CD4-positive, alpha-beta memory T cell (primary cell): ENCODE data around the gene ANKIB1. TPM values are rescaled to one million over a fixed set of nuclear protein-coding genes. Genes with fewer than 3 reads are reported as not detected.
A peak's percentile ranks its signal among the peaks of the same experiment; 100 is the strongest.

ENCODE experiments used
- CTCF ChIA-PET: fragments of 350-600 bp; sonication (Branson Sonifier 250); formaldehyde crosslinking; loops from one replicate; lab custom pipeline; 2021; ENCODE audit warnings: inconsistent platforms; ENCODE audit not compliant: partially characterized antibody; lab: Charles Lee
- POLR2A ChIA-PET: fragments of 350-600 bp; sonication (Branson Sonifier 250); formaldehyde crosslinking; loops from one replicate; lab custom pipeline; 2021; ENCODE audit not compliant: partially characterized antibody; lab: Charles Lee
- DNase-seq, 5 donors: peaks; one replicate each; pipeline versions ENCODE4 v3.0.0 to v3.0.0-alpha.2; 2020 to 2022; ENCODE audit warnings: mixed read lengths in 1 of 5
- H3K27ac ChIP-seq: one replicate; pipeline ENCODE4 v1.7.0; 2013; ENCODE audit warnings: low read depth, low read length
- H3K27me3 ChIP-seq: 2 replicates; pipeline ENCODE4 v1.7.0; 2013; ENCODE audit warnings: mild to moderate bottlenecking, low read length, moderate library complexity; ENCODE audit not compliant: insufficient read depth
- H3K36me3 ChIP-seq: 2 replicates; pipeline ENCODE4 v1.7.0; 2013; ENCODE audit warnings: mild to moderate bottlenecking, low read length, moderate library complexity; ENCODE audit not compliant: insufficient read depth
- H3K4me1 ChIP-seq: 2 replicates; pipeline ENCODE4 v1.7.0; 2013; ENCODE audit warnings: mild to moderate bottlenecking, low read length, moderate library complexity; ENCODE audit not compliant: insufficient read depth
- H3K4me3 ChIP-seq, 2 donors: one replicate each; pipeline ENCODE4 v1.7.0; 2013; ENCODE audit warnings: low read length in 2 of 2, mild to moderate bottlenecking in 1 of 2
- H3K9me3 ChIP-seq, 2 donors: one replicate each; pipeline ENCODE4 v1.7.0; 2013; ENCODE audit warnings: low read length in 2 of 2, control low read depth in 1 of 2; ENCODE audit not compliant: control insufficient read depth in 1 of 2
- H3K27ac Mint-ChIP-seq, 7 donors: one replicate each; pipeline ENCODE4 v1.8.0; 2020 to 2021; ENCODE audit warnings: mixed read lengths in 7 of 7, mild to moderate bottlenecking in 6 of 7, inconsistent platforms in 3 of 7, moderate library complexity in 3 of 7
- H3K27me3 Mint-ChIP-seq, 2 donors: one replicate each; pipeline ENCODE4 v1.8.0; 2020 to 2021; ENCODE audit warnings: mixed read lengths in 2 of 2
- H3K36me3 Mint-ChIP-seq, 2 donors: one replicate each; pipeline ENCODE4 v1.8.0; 2020 to 2021; ENCODE audit warnings: mixed read lengths in 2 of 2, inconsistent platforms in 1 of 2, mild to moderate bottlenecking in 1 of 2
- H3K4me1 Mint-ChIP-seq, 4 donors: one replicate each; pipeline ENCODE4 v1.8.0; 2020 to 2021; ENCODE audit warnings: mixed read lengths in 4 of 4, mild to moderate bottlenecking in 1 of 4
- H3K4me3 Mint-ChIP-seq, 8 donors: one replicate each; pipeline ENCODE4 v1.8.0; 2020 to 2021; ENCODE audit warnings: mixed read lengths in 8 of 8, mild to moderate bottlenecking in 7 of 8, moderate library complexity in 6 of 8, inconsistent platforms in 3 of 8
- H3K9me3 Mint-ChIP-seq, 8 donors: one replicate each; pipeline ENCODE4 v1.8.0; 2020 to 2021; ENCODE audit warnings: mixed read lengths in 8 of 8, mild to moderate bottlenecking in 5 of 8, inconsistent platforms in 3 of 8, moderate library complexity in 1 of 8
- intact Hi-C: fragments of 100-400 bp; cut with micrococcal nuclease; formaldehyde crosslinking; loops from one replicate; pipeline ENCODE4 v1.15.1; 2023
- polyA plus RNA-seq, 2 donors: library from polyadenylated mRNA; unstranded; fragments of 300-500 nt; fragmentation: Illumina TruSeq; gene quantifications; one replicate each; pipeline ENCODE4 v1.2.3, GENCODE V29; 2021
- total RNA-seq, 2 experiments: library from RNA; stranded (reverse); gene quantifications; one replicate each; pipeline ENCODE4 v1.2.3, GENCODE V29; 2021

Gene ANKIB1
- total and polyA plus RNA-seq, 4 experiments from 2014 or later, result 3.7 to 78.5 (median 44.0) TPM

GRCh38 chr7:92412745-92413144, 167.0 kb downstream of the ANKIB1 start:
- H3K4me1 Mint-ChIP-seq, result no peaks in the 10 kb centered on the region
- no peak overlapping the region for H3K27ac Mint-ChIP-seq
- peaks cover 0 to 7% (median 0%) of the 10 kb centered on the region in 8 donors for H3K9me3 Mint-ChIP-seq
- Histone ChIP-seq H3K4me1 (no peaks in the 10 kb centered on the region), H3K27ac (no peak overlapping the region), H3K4me3 (no peak overlapping the region), H3K27me3 (no peaks in the 10 kb centered on the region), H3K9me3 (no peaks in the 10 kb centered on the region), H3K36me3 (no peaks in the 10 kb centered on the region)
- H3K27me3 Mint-ChIP-seq, result peaks cover 6 to 12% of the 10 kb centered on the region in 2 donors
- POLR2A ChIA-PET, result no interaction called here
- H3K4me3 Mint-ChIP-seq, result no peak overlapping the region
- intact Hi-C loops, result no loop called here
- H3K36me3 Mint-ChIP-seq, result no peaks in the 10 kb centered on the region
- no peak for DNase-seq
- CTCF ChIA-PET, result interaction anchor here (1.4 to 4.3 kb wide), 4 partner anchors 9 to 49 kb away, joined by 3 to 25 read pairs (median 6); partner anchors contain the start of gene GATAD1

- POLR2A ChIA-PET, result no interaction called here
- Mint-ChIP-seq H3K36me3 (no peaks in the 10 kb centered on the region), H3K4me1 (no peaks in the 10 kb centered on the region), H3K9me3 (peaks cover 0 to 7% (median 0%) of the 10 kb centered on the region in 8 donors), H3K4me3 (no peak overlapping the region), H3K27ac (no peak overlapping the region), H3K27me3 (peaks cover 6 to 12% of the 10 kb centered on the region in 2 donors)
- no peaks in the 10 kb centered on the region for H3K4me1 ChIP-seq
- H3K4me3 ChIP-seq, result no peak overlapping the region
- DNase-seq, result no peak
- no peaks in the 10 kb centered on the region for H3K27me3 ChIP-seq
- no peaks in the 10 kb centered on the region for H3K9me3 ChIP-seq
- CTCF ChIA-PET, result interaction anchor here (1.4 to 4.3 kb wide), 3 partner anchors 11 to 48 kb away, joined by 3 to 25 read pairs (median 8); partner anchors contain the start of gene GATAD1
- no peaks in the 10 kb centered on the region for H3K36me3 ChIP-seq
- intact Hi-C loops, result no loop called here
- no peak overlapping the region for H3K27ac ChIP-seq
Observed at GRCh38 chr7:92413550-92413949, 167.8 kb downstream of the ANKIB1 start.

- H3K4me3 ChIP-seq, result no peak overlapping the region
- H3K27ac ChIP-seq, result no peak overlapping the region
- H3K4me1 Mint-ChIP-seq, result no peaks in the 10 kb centered on the region
- H3K27ac Mint-ChIP-seq, result no peak overlapping the region
- no peaks in the 10 kb centered on the region for H3K36me3 Mint-ChIP-seq
- H3K9me3 Mint-ChIP-seq, result peaks cover 0 to 2% (median 0%) of the 10 kb centered on the region in 8 donors
- no peaks in the 10 kb centered on the region for H3K36me3 ChIP-seq
- no peak overlapping the region for H3K4me3 Mint-ChIP-seq
- ChIA-PET CTCF (interaction anchor here (1.0 to 4.3 kb wide), 3 partner anchors 10 to 32 kb away, joined by 3 to 25 read pairs (median 9); partner anchors contain the start of gene GATAD1), POLR2A (no interaction called here)
- no peaks in the 10 kb centered on the region for H3K9me3 ChIP-seq
- H3K27me3 ChIP-seq, result no peaks in the 10 kb centered on the region
- no peaks in the 10 kb centered on the region for H3K4me1 ChIP-seq
- DNase-seq, result no peak
- H3K27me3 Mint-ChIP-seq, result peaks cover 4 to 7% of the 10 kb centered on the region in 2 donors
- intact Hi-C loops, result no loop called here
Observed at GRCh38 chr7:92415225-92415624, 169.5 kb downstream of the ANKIB1 start.

GRCh38 chr7:92417913-92418312, 172.1 kb downstream of the ANKIB1 start:
- no peak overlapping the region for H3K4me3 ChIP-seq
- H3K36me3 ChIP-seq, result no peaks in the 10 kb centered on the region
- no peak overlapping the region for H3K4me3 Mint-ChIP-seq
- ChIA-PET CTCF (interaction anchor here (1.1 to 2.8 kb wide), 2 partner anchors 30 to 43 kb away, joined by 4 to 9 read pairs; partner anchors contain the start of gene GATAD1), POLR2A (interaction anchor here (1.0 kb wide), 1 partner anchor 30 kb away, joined by 3 read pairs; no protein-coding TSS in a partner anchor)
- H3K27me3 Mint-ChIP-seq, result peaks cover under 1 to 6% of the 10 kb centered on the region in 2 donors
- H3K4me1 Mint-ChIP-seq, result no peaks in the 10 kb centered on the region
- no peak overlapping the region for H3K27ac Mint-ChIP-seq
- H3K36me3 Mint-ChIP-seq, result no peaks in the 10 kb centered on the region
- no peak for DNase-seq
- no peaks in the 10 kb centered on the region for H3K27me3 ChIP-seq
- no peaks in the 10 kb centered on the region for H3K4me1 ChIP-seq
- no peak overlapping the region for H3K27ac ChIP-seq
- no peaks in the 10 kb centered on the region for H3K9me3 ChIP-seq
- intact Hi-C loops, result no loop called here
- H3K9me3 Mint-ChIP-seq, result no peaks in the 10 kb centered on the region

- Mint-ChIP-seq H3K9me3 (peaks cover 0 to 2% (median 0%) of the 10 kb centered on the region in 8 donors), H3K27me3 (peaks cover 13 to 14% of the 10 kb centered on the region in 2 donors), H3K27ac (no peak overlapping the region), H3K4me3 (no peak overlapping the region), H3K36me3 (no peaks in the 10 kb centered on the region), H3K4me1 (peaks cover 9 to 11% (median 9%) of the 10 kb centered on the region in 4 donors)
- Histone ChIP-seq H3K4me3 (no peak overlapping the region), H3K27ac (no peak overlapping the region), H3K4me1 (peaks cover 12% of the 10 kb centered on the region), H3K9me3 (no peaks in the 10 kb centered on the region), H3K27me3 (no peaks in the 10 kb centered on the region), H3K36me3 (no peaks in the 10 kb centered on the region)
- CTCF ChIA-PET, result interaction anchor here (1.6 to 3.2 kb wide), 2 partner anchors 9 to 25 kb away, joined by 5 to 21 read pairs; partner anchors contain the start of gene GATAD1
- intact Hi-C loops, result no loop called here
- POLR2A ChIA-PET, result interaction anchor here (5.6 kb wide), 1 partner anchor 25 kb away, joined by 63 read pairs; the partner anchor contains the start of gene GATAD1
- no peak for DNase-seq
Observed at GRCh38 chr7:92421676-92422435, 176.1 kb downstream of the ANKIB1 start.

GRCh38 chr7:92422926-92423325, 177.2 kb downstream of the ANKIB1 start:
- no peaks in the 10 kb centered on the region for H3K36me3 Mint-ChIP-seq
- H3K9me3 Mint-ChIP-seq, result peaks cover 0 to 2% (median 0%) of the 10 kb centered on the region in 8 donors
- no peaks in the 10 kb centered on the region for H3K9me3 ChIP-seq
- H3K4me3 Mint-ChIP-seq, result peak overlapping the region in 1 of 8 donors; percentile 35
- H3K4me1 Mint-ChIP-seq, result peaks cover 9 to 11% (median 9%) of the 10 kb centered on the region in 4 donors
- peak overlapping the region in 1 of 7 donors; percentile 22 for H3K27ac Mint-ChIP-seq
- peaks cover 12% of the 10 kb centered on the region for H3K4me1 ChIP-seq
- intact Hi-C loops, result no loop called here
- CTCF ChIA-PET, result interaction anchor here (1.6 to 4.1 kb wide), 3 partner anchors 10 to 38 kb away, joined by 5 to 29 read pairs (median 21); partner anchors contain the start of gene GATAD1
- POLR2A ChIA-PET, result interaction anchor here (5.6 kb wide), 1 partner anchor 24 kb away, joined by 63 read pairs; the partner anchor contains the start of gene GATAD1
- peaks cover 14 to 20% of the 10 kb centered on the region in 2 donors for H3K27me3 Mint-ChIP-seq
- H3K27me3 ChIP-seq, result no peaks in the 10 kb centered on the region
- H3K36me3 ChIP-seq, result no peaks in the 10 kb centered on the region
- H3K27ac ChIP-seq, result no peak overlapping the region
- DNase-seq, result no peak
- no peak overlapping the region for H3K4me3 ChIP-seq
